PC-3 (cell line): ENCODE results near the gene FGF12. TPM values are rescaled to one million over a fixed set of nuclear protein-coding genes. Genes with fewer than 3 reads are reported as not detected.

ENCODE experiments used
- ATAC-seq: fragments of 200-7000 bp; cut with Tn5 transposase; 2 replicates; pipeline ENCODE4 v1.9.1; 2020; ENCODE audit warnings: mild to moderate bottlenecking, moderate library complexity
- BruUV-seq: library from RNA; stranded (reverse); fragments of 400-500 nt; replicated peaks from 2 replicates; lab custom pipeline; 2021; lab: Mats Ljungman, UMichigan
- CTCF ChIA-PET: fragments of 300-600 bp; sonication (Branson Sonifier 250); formaldehyde crosslinking; loops from one replicate; lab custom pipeline; 2022; ENCODE audit warnings: antibody characterized with exemption; lab: Charles Lee
- POLR2A ChIA-PET: fragments of 300-600 bp; sonication (Branson Sonifier 250); formaldehyde crosslinking; loops from one replicate; lab custom pipeline; 2022; ENCODE audit warnings: antibody characterized with exemption; ENCODE audit not compliant: unreplicated experiment; lab: Charles Lee
- DNase-seq: peaks from one replicate; pipeline ENCODE4 v3.0.0-alpha.2; 2015
- H2AFZ ChIP-seq: fragments of 300-600 bp; sonication (generic); 2 replicates; pipeline ENCODE4 v1.6.0; 2016; ENCODE audit warnings: antibody characterized with exemption, low read length
- H3F3A ChIP-seq: fragments of 300-600 bp; sonication (generic); one replicate; pipeline ENCODE4 v1.6.0; 2017; ENCODE audit warnings: antibody characterized with exemption, low read length, control low read depth, mild to moderate bottlenecking; ENCODE audit not compliant: unreplicated experiment
- H3K27ac ChIP-seq: fragments of 300-600 bp; sonication (generic); 2 replicates; pipeline ENCODE4 v1.5.1; 2016; ENCODE audit warnings: mild to moderate bottlenecking, low read length
- H3K27me3 ChIP-seq: fragments of 300-600 bp; sonication (generic); 2 replicates; pipeline ENCODE4 v1.6.1; 2016; ENCODE audit warnings: low read length, mixed read lengths
- H3K36me3 ChIP-seq: fragments of 300-600 bp; sonication (generic); 2 replicates; pipeline ENCODE4 v1.6.1; 2016; ENCODE audit warnings: low read depth, mixed run types, low read length, mixed read lengths
- H3K4me1 ChIP-seq: fragments of 300-600 bp; sonication (generic); 2 replicates; pipeline ENCODE4 v1.5.1; 2016; ENCODE audit warnings: low read length; ENCODE audit not compliant: insufficient read depth
- H3K4me2 ChIP-seq: fragments of 300-600 bp; sonication (generic); 2 replicates; pipeline ENCODE4 v1.6.0; 2016; ENCODE audit warnings: low read length
- H3K4me3 ChIP-seq: fragments of 300-600 bp; sonication (generic); 2 replicates; pipeline ENCODE4 v1.5.1; 2016; ENCODE audit warnings: mild to moderate bottlenecking, low read length, mixed read lengths
- H3K79me2 ChIP-seq: fragments of 300-600 bp; sonication (generic); 2 replicates; pipeline ENCODE4 v1.6.1; 2017; ENCODE audit warnings: low read length, mixed read lengths
- H3K9ac ChIP-seq: fragments of 300-600 bp; sonication (generic); 2 replicates; pipeline ENCODE4 v1.6.0; 2016; ENCODE audit warnings: mild to moderate bottlenecking, low read length
- H3K9me2 ChIP-seq: fragments of 300-600 bp; sonication (generic); replicated peaks from 2 replicates; pipeline ENCODE4 v1.6.1; 2016; ENCODE audit warnings: mixed run types, low read length, mixed read lengths
- H3K9me3 ChIP-seq: fragments of 300-600 bp; sonication (generic); 2 replicates; pipeline ENCODE4 v1.6.1; 2016; ENCODE audit warnings: low read length, mixed read lengths
- H4K20me1 ChIP-seq: fragments of 300-600 bp; sonication (generic); 2 replicates; pipeline ENCODE4 v1.6.1; 2016; ENCODE audit warnings: low read length, mixed read lengths
- CTCF ChIP-seq: fragments of 300-600 bp; sonication (generic); conservative IDR thresholded peaks from 2 replicates; pipeline ENCODE4 v1.5.1; 2017; ENCODE audit warnings: antibody characterized with exemption, low read depth, mild to moderate bottlenecking, low read length
- EZH2 ChIP-seq: fragments of 300-600 bp; sonication (generic); IDR thresholded peaks from one replicate; pipeline ENCODE4 v1.6.1; 2017; ENCODE audit warnings: antibody characterized with exemption, mild to moderate bottlenecking, low read length; ENCODE audit not compliant: unreplicated experiment
- EZH2phosphoT487 ChIP-seq: fragments of 300-600 bp; sonication (generic); IDR thresholded peaks from 2 replicates; pipeline ENCODE4 v1.6.1; 2018; ENCODE audit warnings: mild to moderate bottlenecking, antibody characterized with exemption, low read length, borderline replicate concordance
- intact Hi-C: fragments of 100-400 bp; cut with micrococcal nuclease; formaldehyde crosslinking; loops from 2 replicates; pipeline ENCODE4 v1.9.0; 2023
- total RNA-seq: library from RNA; depleted of rRNA; stranded (reverse); fragments of >200 nt; gene quantifications from 2 replicates; pipeline ENCODE4 v1.2.3, GENCODE V29; 2014

The FGF12 gene
- total RNA-seq, 1 experiment from 2014 or later, result not detected

GRCh38 chr3:192570315-192570714, 157.0 kb downstream of the FGF12 start:
- POLR2A ChIA-PET, result no interaction called here
- intact Hi-C loops, result no loop called here
- H3K4me2 ChIP-seq, result peak overlapping the region; percentile 95; the same call in 1 of the 2 replicates

GRCh38 chr3:192566706-192567290, 160.5 kb downstream of the FGF12 start:
- Histone ChIP-seq H3K4me1 (0 out of 2 replicates have a peak, but pooled peaks cover 4% of the 10 kb centered on the region), H3K79me2 (no peaks in the 10 kb centered on the region), H3K36me3 (no peaks in the 10 kb centered on the region), H4K20me1 (no peaks in the 10 kb centered on the region), H3K4me2 (no peak overlapping the region), H3K27me3 (peaks cover 22% of the 10 kb centered on the region), H3K27ac (no peak overlapping the region), H3K4me3 (no peak overlapping the region), H3K9ac (no peak overlapping the region), H3K9me3 (no peaks in the 10 kb centered on the region), H2AFZ (no peak overlapping the region), H3K9me2 (no peaks in the 10 kb centered on the region), H3F3A (no peaks in the 10 kb centered on the region)
- ATAC-seq (peak; percentile 91), DNase-seq (peak; percentile 85)
- ChIA-PET POLR2A (no interaction called here), CTCF (interaction anchor here (0.6 kb wide), 1 partner anchor 1005 kb away, joined by 3 read pairs; no protein-coding TSS in a partner anchor)
- intact Hi-C loops, result loop anchor here (1.0 to 10.0 kb wide), 6 partner anchors 99 to 1006 kb away; partner anchors contain the start of gene MB21D2
- TF ChIP-seq EZH2 (no peak), EZH2phosphoT487 (no peak), CTCF (peak; percentile 80)
- no TSS peak for BruUV-seq

More at GRCh38 chr3:192570315-192570714, 157.0 kb downstream of the FGF12 start:
- DNase-seq, result no peak
- no peak for TF ChIP-seq CTCF
- no peak for TF ChIP-seq EZH2
- no peak for TF ChIP-seq EZH2phosphoT487
- H3K79me2 ChIP-seq, result no peaks in the 10 kb centered on the region
- no TSS peak for BruUV-seq
- no peak overlapping the region for H3K9ac ChIP-seq
- no peak for ATAC-seq
- H3K27ac ChIP-seq, result no peak overlapping the region
- H3F3A ChIP-seq, result no peaks in the 10 kb centered on the region
- peaks cover 22% of the 10 kb centered on the region for H3K27me3 ChIP-seq
- CTCF ChIA-PET, result interaction anchor here (0.8 kb wide), 1 partner anchor 202 kb away, joined by 4 read pairs; no protein-coding TSS in a partner anchor
- 0 out of 2 replicates have a peak, but pooled peaks cover 4% of the 10 kb centered on the region for H3K4me1 ChIP-seq
- no peak overlapping the region for H2AFZ ChIP-seq
- no peaks in the 10 kb centered on the region for H3K36me3 ChIP-seq
- H4K20me1 ChIP-seq, result no peaks in the 10 kb centered on the region
- H3K9me2 ChIP-seq, result no peaks in the 10 kb centered on the region
- 0 out of 2 replicates have a peak overlapping the region, but pooled peaks have one; percentile 72 for H3K4me3 ChIP-seq
- no peaks in the 10 kb centered on the region for H3K9me3 ChIP-seq

DNA sequence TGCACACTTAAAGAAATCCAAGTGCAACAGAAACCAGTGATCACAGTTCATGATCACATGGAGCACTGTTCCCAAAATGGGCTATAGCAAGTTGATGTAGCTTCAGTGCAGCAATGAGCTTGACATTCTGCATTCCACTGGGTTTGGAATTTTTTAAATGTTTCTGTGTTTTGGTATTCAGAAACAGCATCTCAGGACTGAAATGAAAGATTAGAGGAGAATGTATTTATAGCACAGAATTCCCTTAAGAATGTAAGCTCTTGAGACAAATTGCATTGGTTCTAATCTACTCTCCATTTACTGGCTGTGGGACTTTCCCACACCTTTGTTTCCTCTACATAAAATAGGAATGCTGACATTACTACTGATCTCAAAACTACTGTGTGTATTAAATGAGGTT, 162.7 kb downstream of the FGF12 start:
- no peak overlapping the region for H3K9ac ChIP-seq
- no peak overlapping the region for H3K27ac ChIP-seq
- no peaks in the 10 kb centered on the region for H3K36me3 ChIP-seq
- no peaks in the 10 kb centered on the region for H4K20me1 ChIP-seq
- ATAC-seq (no peak), DNase-seq (no peak)
- ChIA-PET CTCF (no interaction called here), POLR2A (no interaction called here)
- no peaks in the 10 kb centered on the region for H3K79me2 ChIP-seq
- H3K4me3 ChIP-seq, result no peak overlapping the region
- TF ChIP-seq EZH2 (no peak), CTCF (no peak), EZH2phosphoT487 (no peak)
- H2AFZ ChIP-seq, result no peak overlapping the region
- H3K9me2 ChIP-seq, result no peaks in the 10 kb centered on the region
- no peaks in the 10 kb centered on the region for H3K9me3 ChIP-seq
- H3K4me1 ChIP-seq, result no peaks in the 10 kb centered on the region
- no peak overlapping the region for H3K4me2 ChIP-seq
- no peaks in the 10 kb centered on the region for H3F3A ChIP-seq
- peaks cover 22% of the 10 kb centered on the region; the same call in 1 of the 2 replicates for H3K27me3 ChIP-seq
- intact Hi-C loops, result loop anchor here (5.0 to 10.0 kb wide), 2 partner anchors 353 to 480 kb away; partner anchors contain the start of gene MB21D2
- no TSS peak for BruUV-seq
